H9 (cell line): Measurements from ENCODE around the gene PIANP. TPM values are rescaled to one million over a fixed set of nuclear protein-coding genes. Genes with fewer than 3 reads are reported as not detected.

Experiments used
- DNase-seq: peaks from one replicate; pipeline ENCODE4 v3.0.0-alpha.2; 2017
- H2AFZ ChIP-seq: one replicate; pipeline ENCODE4 v1.6.1; 2013; ENCODE audit warnings: mild to moderate bottlenecking, low read length, control low read depth, moderate library complexity
- H2AK5ac ChIP-seq: 2 replicates; pipeline ENCODE4 v1.6.1; 2013; ENCODE audit warnings: low read length, control low read depth, mixed read lengths; ENCODE audit not compliant: insufficient read length
- H2BK120ac ChIP-seq: one replicate; pipeline ENCODE4 v1.6.1; 2013; ENCODE audit warnings: low read depth, mild to moderate bottlenecking, low read length, control low read depth, inconsistent platforms; ENCODE audit not compliant: poor library complexity, severe bottlenecking
- H2BK12ac ChIP-seq: 2 replicates; pipeline ENCODE4 v1.6.1; 2013; ENCODE audit warnings: low read length, control low read depth, mixed read lengths, low read depth; ENCODE audit not compliant: insufficient read length
- H2BK15ac ChIP-seq: 2 replicates; pipeline ENCODE4 v1.6.1; 2013; ENCODE audit warnings: low read depth, low read length, control low read depth
- H2BK20ac ChIP-seq: one replicate; pipeline ENCODE4 v1.6.1; 2013; ENCODE audit warnings: low read depth, mild to moderate bottlenecking, low read length, control low read depth, inconsistent platforms; ENCODE audit not compliant: poor library complexity, severe bottlenecking
- H2BK5ac ChIP-seq: 2 replicates; pipeline ENCODE4 v1.6.1; 2013; ENCODE audit warnings: low read length, control low read depth, mixed read lengths; ENCODE audit not compliant: insufficient read length
- H3K14ac ChIP-seq: 2 replicates; pipeline ENCODE4 v1.6.1; 2013; ENCODE audit warnings: low read length, control low read depth; ENCODE audit not compliant: insufficient read depth
- H3K18ac ChIP-seq: 2 replicates; pipeline ENCODE4 v1.6.1; 2013; ENCODE audit warnings: low read depth, mild to moderate bottlenecking, mixed read lengths, low read length, control low read depth; ENCODE audit not compliant: insufficient read length
- H3K23ac ChIP-seq: 2 replicates; pipeline ENCODE4 v1.6.1; 2013; ENCODE audit warnings: low read length, control low read depth, mixed read lengths, low read depth; ENCODE audit not compliant: insufficient read length
- H3K23me2 ChIP-seq: 2 replicates; pipeline ENCODE4 v1.6.1; 2013; ENCODE audit warnings: low read depth, mild to moderate bottlenecking, mixed read lengths, low read length, control low read depth; ENCODE audit not compliant: insufficient read length, poor library complexity, severe bottlenecking
- H3K27ac ChIP-seq: 2 replicates; pipeline ENCODE4 v1.5.1; 2013; ENCODE audit warnings: low read length, control low read depth, mixed read lengths, low read depth; ENCODE audit not compliant: insufficient read length
- H3K27me3 ChIP-seq: 2 replicates; pipeline ENCODE4 v1.6.1; 2013; ENCODE audit warnings: low read length, control low read depth, inconsistent platforms; ENCODE audit not compliant: insufficient read depth
- H3K4ac ChIP-seq: 2 replicates; pipeline ENCODE4 v1.6.1; 2013; ENCODE audit warnings: low read depth, mild to moderate bottlenecking, control low read depth, inconsistent platforms, low read length, moderate library complexity
- H3K4me1 ChIP-seq: 2 replicates; pipeline ENCODE4 v1.6.1; 2013; ENCODE audit warnings: low read length, control low read depth, inconsistent platforms; ENCODE audit not compliant: insufficient read depth
- H3K4me2 ChIP-seq: 2 replicates; pipeline ENCODE4 v1.6.1; 2013; ENCODE audit warnings: low read length, control low read depth, mixed read lengths; ENCODE audit not compliant: insufficient read length, insufficient read depth
- H3K56ac ChIP-seq: 2 replicates; pipeline ENCODE4 v1.6.1; 2013; ENCODE audit warnings: low read depth, mild to moderate bottlenecking, mixed read lengths, low read length, control low read depth; ENCODE audit not compliant: insufficient read length
- H3K79me1 ChIP-seq: 2 replicates; pipeline ENCODE4 v1.6.1; 2013; ENCODE audit warnings: low read depth, mild to moderate bottlenecking, moderate library complexity, low read length, control low read depth, inconsistent platforms; ENCODE audit not compliant: insufficient read depth, poor library complexity, severe bottlenecking
- H3K79me2 ChIP-seq: 2 replicates; pipeline ENCODE4 v1.6.1; 2013; ENCODE audit warnings: low read length, control low read depth, inconsistent platforms; ENCODE audit not compliant: insufficient read depth
- H3K9ac ChIP-seq: 2 replicates; pipeline ENCODE4 v1.6.1; 2013; ENCODE audit warnings: low read length, control low read depth, mixed read lengths; ENCODE audit not compliant: insufficient read length; ENCODE audit errors: extremely low read depth
- H3K9me3 ChIP-seq: one replicate; pipeline ENCODE4 v1.6.1; 2013; ENCODE audit warnings: low read depth, low read length, inconsistent platforms; ENCODE audit not compliant: control insufficient read depth
- H3T11ph ChIP-seq: one replicate; pipeline ENCODE4 v1.6.1; 2013; ENCODE audit warnings: mild to moderate bottlenecking, low read length, control low read depth, inconsistent platforms
- H4K20me1 ChIP-seq: one replicate; pipeline ENCODE4 v1.6.1; 2013; ENCODE audit not compliant: control insufficient read depth, insufficient read length, insufficient read depth
- H4K5ac ChIP-seq: 2 replicates; pipeline ENCODE4 v1.6.1; 2013; ENCODE audit warnings: low read depth, mild to moderate bottlenecking, mixed read lengths, low read length, control low read depth; ENCODE audit not compliant: insufficient read length
- H4K8ac ChIP-seq: replicated peaks from 2 replicates; pipeline ENCODE4 v1.6.1; 2013; ENCODE audit warnings: low read length, control low read depth, mixed read lengths, low read depth; ENCODE audit not compliant: insufficient read length
- H4K91ac ChIP-seq: 2 replicates; pipeline ENCODE4 v1.6.1; 2013; ENCODE audit warnings: low read depth, mild to moderate bottlenecking, moderate library complexity, mixed read lengths, low read length, control low read depth; ENCODE audit not compliant: insufficient read length
- H3K27ac Mint-ChIP-seq, 3 experiments: 2 replicates in 2 of 3; 3 replicates in 1 of 3; pipeline ENCODE4 v1.8.0; 2020 to 2021; ENCODE audit warnings: mixed read lengths in 3 of 3, mild to moderate bottlenecking in 1 of 3, moderate library complexity in 1 of 3
- H3K27me3 Mint-ChIP-seq: 2 replicates; pipeline ENCODE4 v1.8.0; 2021; ENCODE audit warnings: low read depth, mild to moderate bottlenecking, moderate library complexity, mixed read lengths
- H3K36me3 Mint-ChIP-seq, 3 experiments: 2 replicates in 2 of 3; 3 replicates in 1 of 3; pipeline ENCODE4 v1.8.0; 2020 to 2021; ENCODE audit warnings: low read depth in 3 of 3, mixed read lengths in 3 of 3; ENCODE audit not compliant: insufficient read depth in 1 of 3
- H3K4me1 Mint-ChIP-seq, 2 experiments: 2 replicates each; pipeline ENCODE4 v1.8.0; 2020; ENCODE audit warnings: mixed read lengths in 2 of 2
- H3K4me3 Mint-ChIP-seq, 2 experiments: 2 replicates in 1 of 2; 3 replicates in 1 of 2; pipeline ENCODE4 v1.8.0; 2020 to 2021; ENCODE audit warnings: mild to moderate bottlenecking in 2 of 2, mixed read lengths in 2 of 2, moderate library complexity in 1 of 2
- H3K9me3 Mint-ChIP-seq, 2 experiments: 2 replicates in 1 of 2; 3 replicates in 1 of 2; pipeline ENCODE4 v1.8.0; 2020; ENCODE audit warnings: mild to moderate bottlenecking in 2 of 2, mixed read lengths in 2 of 2, moderate library complexity in 1 of 2
- WGBS: extraction: QIAGEN DNeasy Blood & Tissue Kit; methylation state at CpG from one replicate; pipeline ENCODE4 v1.1.7; 2013; ENCODE audit warnings: missing lambda C conversion rate, low lambda C conversion rate, mixed read lengths; ENCODE audit not compliant: insufficient read length; ENCODE audit errors: extremely low coverage; 5-methylcytosine and 5-hydroxymethylcytosine counted together
- total RNA-seq: library from RNA; stranded (reverse); gene quantifications from 2 replicates; pipeline ENCODE4 v1.2.1, GENCODE V29; 2021
- TF ChIP-seq, protein P1 (sequence below): fragments of 200-600 bp; sonication (generic); conservative IDR thresholded peaks from 3 replicates; pipeline ENCODE4 v1.8.0; 2021; ENCODE audit warnings: antibody characterized with exemption, mild to moderate bottlenecking

The PIANP gene
- total RNA-seq, 1 experiment from 2014 or later, result 6.6 TPM

DNA sequence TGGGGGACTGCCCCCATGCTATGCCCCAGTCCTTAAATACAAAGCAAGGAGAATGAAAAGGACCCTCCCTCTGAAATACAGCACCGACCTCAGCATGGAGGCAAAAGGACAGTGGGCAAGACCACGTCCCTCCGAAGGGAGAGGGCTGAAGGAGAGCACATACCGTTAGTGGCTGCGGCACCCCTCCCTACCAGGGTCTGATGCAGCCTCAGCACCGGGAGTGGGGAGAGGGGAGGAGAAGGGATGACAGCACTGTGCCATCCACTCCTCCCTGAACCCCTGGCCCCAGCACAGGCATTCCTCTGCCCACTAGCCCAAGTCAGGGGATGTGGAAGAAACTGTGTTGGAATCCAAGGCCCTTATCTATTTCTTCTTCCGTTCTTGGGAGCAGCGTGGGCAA, 49.8 kb downstream of the PIANP start:
- Histone ChIP-seq H3K4ac (no peak overlapping the region), H3K18ac (no peak overlapping the region), H3K79me1 (no peaks in the 10 kb centered on the region), H3K14ac (no peak overlapping the region), H2BK12ac (no peak overlapping the region), H3K9ac (no peak overlapping the region), H2BK120ac (no peak overlapping the region), H2BK5ac (no peak overlapping the region), H3K9me3 (no peaks in the 10 kb centered on the region), H3K79me2 (no peaks in the 10 kb centered on the region), H2BK20ac (no peak overlapping the region), H3K56ac (no peak overlapping the region), H3K23ac (no peak overlapping the region), H3K27me3 (no peaks in the 10 kb centered on the region; the same call in 1 of the 2 replicates), H3T11ph (no peak overlapping the region), H3K23me2 (peaks cover 4% of the 10 kb centered on the region), H3K27ac (no peak overlapping the region), H3K4me1 (no peaks in the 10 kb centered on the region), H4K5ac (no peak overlapping the region), H4K8ac (no peak overlapping the region), H2AK5ac (no peak overlapping the region), H3K4me2 (no peak overlapping the region), H2AFZ (no peak overlapping the region), H4K91ac (no peak overlapping the region), H4K20me1 (no peaks in the 10 kb centered on the region), H2BK15ac (no peak overlapping the region)
- no CpG with 5 or more reads among the region's 8 CpGs for WGBS
- Mint-ChIP-seq H3K4me1 (peaks cover 6 to 8% of the 10 kb centered on the region in 2 experiments), H3K27ac (no peak overlapping the region), H3K9me3 (no peaks in the 10 kb centered on the region), H3K27me3 (peaks cover 12% of the 10 kb centered on the region), H3K36me3 (peaks cover 12 to 49% (median 34%) of the 10 kb centered on the region in 3 experiments), H3K4me3 (no peak overlapping the region)
- TF ChIP-seq, protein P1, sequence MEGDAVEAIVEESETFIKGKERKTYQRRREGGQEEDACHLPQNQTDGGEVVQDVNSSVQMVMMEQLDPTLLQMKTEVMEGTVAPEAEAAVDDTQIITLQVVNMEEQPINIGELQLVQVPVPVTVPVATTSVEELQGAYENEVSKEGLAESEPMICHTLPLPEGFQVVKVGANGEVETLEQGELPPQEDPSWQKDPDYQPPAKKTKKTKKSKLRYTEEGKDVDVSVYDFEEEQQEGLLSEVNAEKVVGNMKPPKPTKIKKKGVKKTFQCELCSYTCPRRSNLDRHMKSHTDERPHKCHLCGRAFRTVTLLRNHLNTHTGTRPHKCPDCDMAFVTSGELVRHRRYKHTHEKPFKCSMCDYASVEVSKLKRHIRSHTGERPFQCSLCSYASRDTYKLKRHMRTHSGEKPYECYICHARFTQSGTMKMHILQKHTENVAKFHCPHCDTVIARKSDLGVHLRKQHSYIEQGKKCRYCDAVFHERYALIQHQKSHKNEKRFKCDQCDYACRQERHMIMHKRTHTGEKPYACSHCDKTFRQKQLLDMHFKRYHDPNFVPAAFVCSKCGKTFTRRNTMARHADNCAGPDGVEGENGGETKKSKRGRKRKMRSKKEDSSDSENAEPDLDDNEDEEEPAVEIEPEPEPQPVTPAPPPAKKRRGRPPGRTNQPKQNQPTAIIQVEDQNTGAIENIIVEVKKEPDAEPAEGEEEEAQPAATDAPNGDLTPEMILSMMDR, result no peak
- no peak for DNase-seq
